Breast epithelium (tissue), 3 donors: ENCODE measurements around the gene C9orf152.

Experiments
- CTCF ChIP-seq, 3 donors: fragments of 450-650 bp; IDR thresholded peaks; one replicate each; pipeline ENCODE4 v1.5.1; 2016 to 2017; ENCODE audit warnings: antibody characterized with exemption in 3 of 3, mild to moderate bottlenecking in 3 of 3, moderate library complexity in 3 of 3
- POLR2A ChIP-seq: fragments of 450-650 bp; IDR thresholded peaks from one replicate; pipeline ENCODE4 v1.6.1; 2016; ENCODE audit warnings: antibody characterized with exemption, mild to moderate bottlenecking, moderate library complexity

GRCh38 chr9:110252509-110253139 is 44.7 kb upstream of the C9orf152 start:
- TF ChIP-seq CTCF (IDR thresholded peaks at IDR 0.05) (no peak), POLR2A (no peak)
